Keratinocyte (primary cell): ENCODE measurements around the gene ARHGAP31.

Experiments
- CTCF ChIP-seq, 3 experiments: IDR thresholded peaks in 1 of 3; conservative IDR thresholded peaks in 1 of 3; optimal IDR thresholded peaks in 1 of 3; 2 replicates in 2 of 3; 3 replicates in 1 of 3; pipeline versions ENCODE3 to v1.5.1; 2011; ENCODE audit warnings: low read length in 3 of 3, mild to moderate bottlenecking in 3 of 3, moderate library complexity in 2 of 3, control low read depth in 1 of 3, inconsistent platforms in 1 of 3; ENCODE audit not compliant: insufficient read depth in 2 of 3; ENCODE audit errors: extremely low read depth in 1 of 3
- EZH2 ChIP-seq: IDR thresholded peaks from one replicate; pipeline ENCODE4 v1.6.1; 2012; ENCODE audit warnings: inconsistent platforms, mild to moderate bottlenecking, low read length, moderate library complexity

- no peak for TF ChIP-seq CTCF (optimal IDR thresholded peaks at IDR 0.05 in 1 of 3, IDR thresholded peaks at IDR 0.05 in 1 of 3, conservative IDR thresholded peaks at IDR 0.05 in 1 of 3; ENCODE audit: extremely low read depth in 1 of 3, insufficient read depth in 2 of 3, low read length in 3 of 3)
- no peak for TF ChIP-seq EZH2
Measured at GRCh38 chr3:119295816-119296726, 1.9 kb downstream of the ARHGAP31 start.
